ENCODE data around the gene CCDC70. TPM values are rescaled to one million over a fixed set of nuclear protein-coding genes. Genes with fewer than 3 reads are reported as not detected.

CCDC70 gene
- total RNA-seq, 1 donor from 2014 or later: not detected

GRCh38 chr13:51829568-51829899, 32.2 kb upstream of the CCDC70 start:
- no peak for DNase-seq (ENCODE audit: low read depth in 2 of 2)

- DNase-seq (ENCODE audit: low read depth in 2 of 2): no peak
These were observed 30.2 kb upstream of the CCDC70 start for GRCh38 chr13:51831519-51831918.

GRCh38 chr13:51832471-51833152, 29.2 kb upstream of the CCDC70 start:
- DNase-seq (ENCODE audit: low read depth in 2 of 2): peak; percentile 34 to 38

- DNase-seq (ENCODE audit: low read depth in 2 of 2): no peak
These were observed 27.8 kb upstream of the CCDC70 start for GRCh38 chr13:51833980-51834379.

- no peak for DNase-seq (ENCODE audit: low read depth in 2 of 2)
These were observed 27.1 kb upstream of the CCDC70 start for GRCh38 chr13:51834581-51835171.

GRCh38 chr13:51837016-51837415, 24.8 kb upstream of the CCDC70 start:
- no peak for DNase-seq (ENCODE audit: low read depth in 2 of 2)

- DNase-seq (ENCODE audit: low read depth in 2 of 2): peak in 1 of 2 donors; percentile 28
These were observed 23.4 kb upstream of the CCDC70 start for GRCh38 chr13:51838240-51838846.

- no peak for DNase-seq (ENCODE audit: low read depth in 2 of 2)
These were observed 21.8 kb upstream of the CCDC70 start for GRCh38 chr13:51839711-51840540.

- DNase-seq (ENCODE audit: low read depth in 2 of 2): no peak
These were observed 20.9 kb upstream of the CCDC70 start for GRCh38 chr13:51840917-51841316.

- no peak for DNase-seq (ENCODE audit: low read depth in 2 of 2)
These were observed 20.0 kb upstream of the CCDC70 start for GRCh38 chr13:51841732-51842131.

GRCh38 chr13:51843529-51843928, 18.2 kb upstream of the CCDC70 start:
- no peak for DNase-seq (ENCODE audit: low read depth in 2 of 2)

- DNase-seq (ENCODE audit: low read depth in 2 of 2): peak; percentile 38 to 58
These were observed 16.8 kb upstream of the CCDC70 start, which contains the start of gene TMEM272 for GRCh38 chr13:51844862-51845573. TSS of gene TMEM272 (minus strand) at chr13:51845177. CDS start at chr13:51838530, 6,647 bp downstream.

GRCh38 chr13:51845574-51846318, 16.0 kb upstream of the CCDC70 start:
- DNase-seq (ENCODE audit: low read depth in 2 of 2): no peak

GRCh38 chr13:51846756-51847155, 15.0 kb upstream of the CCDC70 start:
- DNase-seq (ENCODE audit: low read depth in 2 of 2): no peak

- DNase-seq (ENCODE audit: low read depth in 2 of 2): peak in 1 of 2 donors; percentile 55
These were observed 13.1 kb upstream of the CCDC70 start for GRCh38 chr13:51848674-51849073.

GRCh38 chr13:51849145-51850101, 12.3 kb upstream of the CCDC70 start:
- DNase-seq (ENCODE audit: low read depth in 2 of 2): peak; percentile 18 to 20

GRCh38 chr13:51856027-51856736, 5.6 kb upstream of the CCDC70 start:
- DNase-seq (ENCODE audit: low read depth in 2 of 2): no peak

- no peak for DNase-seq (ENCODE audit: low read depth in 2 of 2)
These were observed 4.8 kb upstream of the CCDC70 start for GRCh38 chr13:51856998-51857397.
